ENCODE results near the gene CCDC27.
"Not testable (repeated sequence)": the region's sequence is repeated elsewhere in the genome, so short reads cannot be mapped to it uniquely, and the experiment has no call there.

CCDC27 gene

DNA sequence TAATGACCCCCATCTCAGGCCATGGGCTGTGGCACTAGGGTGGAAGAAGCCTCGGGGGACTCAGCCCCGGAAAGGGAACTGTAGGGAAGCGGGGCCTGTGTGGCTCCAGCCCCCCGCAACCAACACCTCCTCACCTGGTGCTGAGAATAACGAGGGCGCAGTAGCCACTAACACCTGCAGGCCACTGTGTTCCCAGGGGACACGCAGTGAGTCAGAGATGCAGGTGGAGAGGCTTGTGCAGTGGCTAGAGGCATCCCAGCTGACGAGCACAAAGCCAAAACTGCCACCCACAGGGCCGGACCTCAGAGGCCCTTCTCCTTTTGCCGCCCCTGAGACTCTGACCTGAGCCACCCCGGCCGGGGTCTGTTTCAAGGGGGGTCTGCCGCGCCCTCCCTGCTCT is 33.5 kb upstream of the CCDC27 start:
- no peak for DNase-seq

DNA sequence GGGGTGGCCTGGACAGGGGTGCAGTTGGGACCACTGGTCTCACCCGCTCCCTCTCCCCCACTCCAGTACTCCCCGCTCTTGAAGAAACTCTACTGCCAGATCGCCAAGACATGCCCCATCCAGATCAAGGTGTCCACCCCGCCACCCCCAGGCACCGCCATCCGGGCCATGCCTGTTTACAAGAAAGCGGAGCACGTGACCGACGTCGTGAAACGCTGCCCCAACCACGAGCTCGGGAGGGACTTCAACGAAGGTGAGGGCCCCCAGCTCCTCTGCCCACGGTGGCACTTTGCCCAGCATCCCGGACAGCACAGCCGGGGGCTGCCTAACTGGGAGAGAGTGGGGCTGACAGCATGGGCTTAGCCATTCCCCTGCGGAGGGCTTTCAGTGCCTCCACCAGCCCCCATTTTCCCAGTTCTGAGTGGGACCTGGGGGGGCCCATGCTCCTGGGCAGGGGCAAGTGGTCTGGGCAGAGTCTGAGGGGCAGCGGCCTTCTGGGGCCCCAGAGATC is 30.2 kb upstream of the CCDC27 start:
- DNase-seq = no peak

DNA sequence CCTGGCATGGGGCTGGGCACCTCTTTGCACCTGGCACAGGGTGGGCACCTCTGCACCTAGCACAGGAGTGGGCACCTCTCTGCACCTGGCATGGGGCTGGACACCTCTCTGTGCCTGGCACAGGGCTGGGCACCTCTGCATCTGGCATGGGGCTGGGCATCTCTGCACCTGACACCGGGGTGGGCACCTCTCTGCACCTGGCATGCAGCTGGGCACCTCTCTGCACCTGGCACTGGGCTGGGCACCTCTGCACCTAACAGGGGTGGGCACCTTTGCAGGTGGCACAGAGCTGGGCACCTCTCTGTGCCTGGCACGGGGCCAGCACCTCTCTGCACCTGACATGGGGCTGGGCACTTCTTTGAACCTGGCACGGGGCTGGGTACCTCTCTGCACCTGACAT is 29.4 kb upstream of the CCDC27 start:
- no peak for DNase-seq

DNA sequence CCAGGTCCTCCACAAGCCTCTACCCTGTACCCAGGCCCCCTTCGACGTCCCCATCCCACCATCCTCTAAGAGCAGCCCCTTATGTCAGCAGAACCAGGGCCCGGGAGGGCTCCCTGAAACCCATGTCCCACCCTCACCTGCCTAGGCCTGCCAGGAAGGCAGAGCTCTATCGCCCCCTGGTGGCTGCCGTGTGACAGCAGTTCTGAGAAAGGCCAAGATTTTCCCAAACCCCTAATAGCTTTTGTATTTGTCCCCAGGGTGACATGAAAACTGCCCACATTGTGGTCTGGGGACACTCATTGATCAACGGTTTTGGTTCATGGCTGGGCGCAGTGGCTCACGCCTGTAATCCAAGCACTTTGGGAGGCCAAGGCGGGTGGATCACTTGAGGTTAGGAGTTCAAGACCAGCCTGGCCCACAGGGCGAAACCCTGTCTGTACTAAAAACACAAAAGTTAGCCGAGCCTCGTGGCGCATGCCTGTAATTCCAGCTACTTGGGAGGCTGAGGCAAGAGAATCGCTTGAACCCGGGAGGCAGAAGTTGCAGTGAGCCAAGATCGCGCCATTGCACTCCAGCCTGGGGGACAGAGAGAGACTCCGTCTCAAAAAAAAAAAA is 27.7 kb upstream of the CCDC27 start:
- DNase-seq = not testable (repeated sequence)

DNA sequence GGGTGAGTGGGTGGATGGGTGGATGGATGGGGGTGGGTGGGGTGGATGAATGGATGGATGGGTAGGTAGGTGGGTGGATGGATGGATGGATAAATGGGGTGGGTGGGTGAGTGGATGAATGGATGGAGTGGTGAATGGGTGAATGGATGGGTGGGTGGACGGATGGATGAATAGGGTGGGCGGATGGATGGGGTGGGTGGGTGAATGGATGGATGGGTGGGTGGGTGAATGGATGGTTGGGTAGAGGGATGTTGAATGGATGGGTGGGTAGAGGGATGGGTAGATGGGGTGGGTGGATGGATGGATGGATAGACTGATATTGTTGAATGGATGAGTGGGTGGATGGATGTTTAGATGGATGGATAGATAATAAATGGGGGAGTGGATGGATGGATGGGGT is 26.9 kb upstream of the CCDC27 start:
- DNase-seq = no peak

DNA sequence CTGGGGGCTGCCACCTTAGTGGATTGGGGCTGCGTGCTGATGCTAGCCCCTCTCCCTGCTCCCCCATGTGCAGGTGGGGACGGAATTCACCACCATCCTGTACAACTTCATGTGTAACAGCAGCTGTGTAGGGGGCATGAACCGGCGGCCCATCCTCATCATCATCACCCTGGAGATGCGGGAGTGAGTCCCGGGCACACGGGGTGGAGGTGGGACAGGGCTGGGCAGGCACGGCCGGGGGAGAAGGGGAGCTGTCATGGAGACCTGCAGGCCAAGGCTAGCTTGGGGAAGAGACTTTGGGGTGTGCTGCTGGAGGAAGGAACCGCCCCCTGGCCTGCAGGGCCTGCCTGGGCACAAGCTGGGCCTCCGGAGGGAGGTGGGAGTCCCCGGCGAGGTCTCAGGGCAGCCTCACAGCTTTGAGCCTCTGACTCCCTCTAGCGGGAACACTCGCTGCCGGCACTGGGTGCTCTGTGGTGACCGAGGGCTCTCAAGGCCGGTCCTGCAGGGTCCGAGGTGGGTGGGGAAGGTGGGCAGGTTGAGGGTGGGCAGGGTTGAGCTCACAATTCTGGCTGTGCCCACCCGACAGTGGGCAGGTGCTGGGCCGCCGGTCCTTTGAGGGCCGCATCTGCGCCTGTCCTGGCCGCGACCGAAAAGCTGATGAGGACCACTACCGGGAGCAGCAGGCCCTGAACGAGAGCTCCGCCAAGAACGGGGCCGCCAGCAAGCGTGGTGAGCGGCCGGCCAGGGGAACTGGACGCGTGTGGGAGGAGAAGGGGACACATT is 25.0 kb upstream of the CCDC27 start:
- DNase-seq = no peak

DNA sequence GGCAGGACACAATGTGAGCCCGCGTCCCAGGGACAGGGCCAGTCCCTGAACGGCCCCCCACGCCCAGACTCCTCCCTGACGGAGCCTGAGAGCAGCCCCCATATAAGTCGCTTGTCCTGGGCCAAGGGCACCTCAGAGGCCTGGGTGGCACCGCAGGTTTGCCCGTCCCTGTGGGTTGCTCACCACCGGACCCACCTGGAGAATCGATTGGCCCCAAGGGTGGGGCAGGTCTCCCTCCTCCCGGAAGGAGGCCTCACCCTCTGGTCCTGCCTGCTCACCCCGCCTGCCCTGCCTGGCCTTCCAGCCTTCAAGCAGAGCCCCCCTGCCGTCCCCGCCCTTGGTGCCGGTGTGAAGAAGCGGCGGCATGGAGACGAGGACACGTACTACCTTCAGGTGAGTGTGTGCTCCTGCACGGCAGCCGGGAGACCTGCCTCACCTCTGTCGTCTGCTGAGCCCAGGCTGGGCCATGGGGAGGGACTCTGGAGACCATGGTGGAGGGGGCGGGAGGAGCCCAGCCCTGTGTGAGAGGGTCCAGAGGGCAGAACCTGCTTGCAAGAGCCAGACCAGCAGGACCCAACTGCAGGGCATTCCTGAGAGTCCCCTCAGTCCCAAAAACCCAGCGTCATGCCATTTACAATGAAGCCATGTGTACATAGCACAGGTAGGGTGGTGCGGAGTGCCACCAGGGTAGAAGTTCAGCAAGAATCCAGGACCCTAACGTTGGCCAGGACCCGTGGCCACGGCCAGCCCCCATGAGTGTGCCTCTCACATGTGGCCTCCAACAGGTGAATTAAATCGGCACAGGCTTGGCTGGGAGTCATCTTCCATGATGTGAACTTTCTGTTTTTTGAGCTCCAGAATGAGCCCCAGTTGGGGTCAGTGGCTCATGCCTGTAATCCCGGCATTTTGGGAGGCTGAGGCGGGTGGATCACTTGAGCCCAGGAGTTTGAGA is 24.1 kb upstream of the CCDC27 start:
- no peak for DNase-seq

DNA sequence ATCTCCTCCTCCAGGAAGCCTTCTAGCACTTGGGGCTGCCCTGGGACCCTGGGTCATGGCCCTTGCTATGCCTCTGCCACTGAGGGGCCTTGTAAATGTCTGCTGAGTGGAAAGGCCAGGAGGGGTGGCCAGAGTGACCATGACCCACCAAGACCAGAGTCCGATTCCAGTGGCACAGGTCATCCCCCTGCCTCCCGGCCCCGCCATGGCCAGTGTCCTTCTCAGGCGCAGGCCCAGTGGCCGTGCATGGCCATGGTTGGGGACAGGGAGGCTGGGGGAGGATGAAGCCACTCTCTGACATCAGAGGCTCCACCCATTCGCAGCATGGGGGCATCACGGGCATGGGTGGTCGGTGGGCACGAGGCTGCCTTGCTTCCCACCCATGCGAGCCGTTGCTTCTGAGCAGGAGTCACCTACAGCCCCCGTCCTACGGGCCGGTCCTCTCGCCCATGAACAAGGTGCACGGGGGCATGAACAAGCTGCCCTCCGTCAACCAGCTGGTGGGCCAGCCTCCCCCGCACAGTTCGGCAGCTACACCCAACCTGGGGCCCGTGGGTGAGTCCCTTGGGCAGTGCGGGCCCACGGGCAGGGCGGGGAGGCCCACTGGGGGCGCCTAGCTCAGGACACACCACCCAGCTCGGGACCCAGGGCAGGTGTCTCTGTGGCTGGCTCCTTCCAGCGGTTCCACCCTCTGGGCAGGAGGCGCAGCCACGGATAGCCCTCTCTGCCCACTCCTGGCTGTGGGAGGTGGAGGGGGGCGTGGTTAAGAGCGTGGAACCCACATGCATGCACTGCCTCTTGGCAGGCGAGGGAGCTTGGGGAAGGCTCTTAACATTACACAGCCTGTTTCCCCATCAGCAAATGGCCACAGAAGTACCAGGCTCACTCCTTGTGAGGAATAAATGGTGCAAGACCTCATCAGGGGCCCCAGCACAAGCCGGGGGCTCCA is 22.4 kb upstream of the CCDC27 start:
- no peak for DNase-seq

DNA sequence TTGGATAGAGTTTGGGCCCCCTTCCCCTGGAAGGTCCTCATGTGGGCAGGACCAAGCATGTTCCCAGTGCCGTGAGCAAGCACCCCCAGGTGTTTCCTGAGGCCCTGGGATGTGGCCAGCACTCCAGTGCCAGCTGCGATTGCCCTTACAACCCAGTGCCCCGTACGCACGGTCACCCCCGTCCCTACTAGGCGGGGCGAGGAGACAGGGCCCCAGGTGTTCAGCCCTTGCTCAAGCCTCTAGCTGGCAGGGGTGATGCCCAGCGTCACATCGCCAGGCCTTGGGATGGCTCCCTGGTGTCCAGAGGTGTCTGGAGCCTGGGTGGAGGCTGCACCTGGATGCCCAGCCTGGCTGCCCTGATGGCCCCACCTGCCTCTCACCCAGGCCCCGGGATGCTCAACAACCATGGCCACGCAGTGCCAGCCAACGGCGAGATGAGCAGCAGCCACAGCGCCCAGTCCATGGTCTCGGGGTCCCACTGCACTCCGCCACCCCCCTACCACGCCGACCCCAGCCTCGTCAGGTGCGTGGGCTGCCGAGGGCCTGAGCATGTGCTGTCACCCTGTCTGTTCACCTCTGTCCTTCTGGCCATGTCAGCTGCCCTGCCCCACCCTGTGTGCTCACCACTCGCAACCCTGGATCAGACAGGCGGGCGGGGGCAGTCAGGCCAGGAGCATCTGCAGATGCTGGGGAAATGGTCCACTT is 21.6 kb upstream of the CCDC27 start:
- DNase-seq = no peak

DNA sequence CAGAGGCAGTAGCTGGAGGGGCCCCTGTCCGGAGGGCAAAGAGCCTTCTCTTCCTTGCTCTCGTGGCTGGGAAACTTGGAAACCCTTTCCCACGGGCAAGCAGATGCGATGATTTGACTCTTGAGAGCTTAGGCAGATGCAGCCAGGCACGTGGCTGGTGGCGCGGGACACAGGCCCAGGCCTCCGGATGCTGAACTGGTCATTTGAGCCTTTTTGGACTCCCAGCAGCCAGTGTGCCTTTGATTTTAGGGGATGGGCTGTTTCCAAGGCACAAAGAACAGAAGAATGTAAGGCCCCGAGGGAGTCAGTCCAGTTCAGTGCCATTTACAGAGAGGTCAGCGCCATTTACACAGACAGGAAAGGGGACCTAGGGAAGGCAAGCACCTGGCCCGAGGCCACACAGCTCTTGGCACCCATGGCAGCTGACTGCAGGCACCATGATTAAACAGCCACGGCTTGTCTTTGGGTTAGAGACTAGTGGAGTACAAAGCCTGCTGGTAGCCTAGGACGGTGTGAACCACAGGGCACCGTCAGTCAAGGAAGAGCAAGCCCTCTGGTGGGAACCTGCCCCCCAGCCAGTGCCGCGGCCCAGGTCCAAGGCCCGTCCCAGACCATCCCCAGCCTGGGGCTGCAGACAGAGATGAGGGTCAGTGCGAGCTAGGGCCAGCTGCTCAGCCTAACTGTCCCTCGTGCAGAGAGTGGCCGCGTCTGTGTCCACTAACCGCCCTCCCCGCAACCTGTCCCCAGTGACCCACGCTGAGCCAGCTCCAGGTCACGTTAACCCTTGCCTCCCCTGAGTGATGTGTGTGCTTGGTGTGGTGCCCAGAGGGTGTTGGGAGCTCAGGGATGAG is 20.4 kb upstream of the CCDC27 start:
- DNase-seq = no peak

DNA sequence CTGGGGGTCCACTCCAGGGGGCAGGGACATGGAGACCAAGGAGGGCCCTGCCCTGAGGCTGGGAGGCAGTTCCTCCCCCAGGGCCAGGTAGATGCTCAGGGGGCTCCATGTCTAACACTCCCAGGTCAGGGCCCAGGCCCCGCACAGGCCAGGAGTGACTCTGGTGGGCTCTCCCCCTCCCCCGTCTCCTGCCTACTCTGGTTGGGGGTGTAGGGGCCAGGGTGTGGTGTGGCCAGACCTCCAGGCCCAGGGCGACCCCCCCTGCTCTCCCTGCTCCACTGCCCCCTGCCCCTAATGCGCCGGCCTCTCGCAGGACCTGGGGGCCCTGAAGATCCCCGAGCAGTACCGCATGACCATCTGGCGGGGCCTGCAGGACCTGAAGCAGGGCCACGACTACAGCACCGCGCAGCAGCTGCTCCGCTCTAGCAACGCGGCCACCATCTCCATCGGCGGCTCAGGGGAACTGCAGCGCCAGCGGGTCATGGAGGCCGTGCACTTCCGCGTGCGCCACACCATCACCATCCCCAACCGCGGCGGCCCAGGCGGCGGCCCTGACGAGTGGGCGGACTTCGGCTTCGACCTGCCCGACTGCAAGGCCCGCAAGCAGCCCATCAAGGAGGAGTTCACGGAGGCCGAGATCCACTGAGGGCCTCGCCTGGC is 19.7 kb upstream of the CCDC27 start:
- no peak for DNase-seq

DNA sequence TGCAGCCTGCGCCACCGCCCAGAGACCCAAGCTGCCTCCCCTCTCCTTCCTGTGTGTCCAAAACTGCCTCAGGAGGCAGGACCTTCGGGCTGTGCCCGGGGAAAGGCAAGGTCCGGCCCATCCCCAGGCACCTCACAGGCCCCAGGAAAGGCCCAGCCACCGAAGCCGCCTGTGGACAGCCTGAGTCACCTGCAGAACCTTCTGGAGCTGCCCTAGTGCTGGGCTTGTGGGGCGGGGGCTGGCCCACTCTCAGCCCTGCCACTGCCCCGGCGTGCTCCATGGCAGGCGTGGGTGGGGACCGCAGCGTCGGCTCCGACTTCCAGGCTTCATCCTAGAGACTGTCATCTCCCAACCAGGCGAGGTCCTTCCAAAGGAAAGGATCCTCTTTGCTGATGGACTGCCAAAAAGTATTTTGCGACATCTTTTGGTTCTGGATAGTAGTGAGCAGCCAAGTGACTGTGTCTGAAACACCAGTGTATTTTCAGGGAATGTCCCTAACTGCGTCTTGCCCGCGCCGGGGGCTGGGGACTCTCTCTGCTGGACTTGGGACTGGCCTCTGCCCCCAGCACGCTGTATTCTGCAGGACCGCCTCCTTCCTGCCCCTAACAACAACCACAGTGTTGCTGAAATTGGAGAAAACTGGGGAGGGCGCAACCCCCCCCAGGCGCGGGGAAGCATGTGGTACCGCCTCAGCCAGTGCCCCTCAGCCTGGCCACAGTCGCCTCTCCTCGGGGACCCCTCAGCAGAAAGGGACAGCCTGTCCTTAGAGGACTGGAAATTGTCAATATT is 19.0 kb upstream of the CCDC27 start:
- no peak for DNase-seq

DNA sequence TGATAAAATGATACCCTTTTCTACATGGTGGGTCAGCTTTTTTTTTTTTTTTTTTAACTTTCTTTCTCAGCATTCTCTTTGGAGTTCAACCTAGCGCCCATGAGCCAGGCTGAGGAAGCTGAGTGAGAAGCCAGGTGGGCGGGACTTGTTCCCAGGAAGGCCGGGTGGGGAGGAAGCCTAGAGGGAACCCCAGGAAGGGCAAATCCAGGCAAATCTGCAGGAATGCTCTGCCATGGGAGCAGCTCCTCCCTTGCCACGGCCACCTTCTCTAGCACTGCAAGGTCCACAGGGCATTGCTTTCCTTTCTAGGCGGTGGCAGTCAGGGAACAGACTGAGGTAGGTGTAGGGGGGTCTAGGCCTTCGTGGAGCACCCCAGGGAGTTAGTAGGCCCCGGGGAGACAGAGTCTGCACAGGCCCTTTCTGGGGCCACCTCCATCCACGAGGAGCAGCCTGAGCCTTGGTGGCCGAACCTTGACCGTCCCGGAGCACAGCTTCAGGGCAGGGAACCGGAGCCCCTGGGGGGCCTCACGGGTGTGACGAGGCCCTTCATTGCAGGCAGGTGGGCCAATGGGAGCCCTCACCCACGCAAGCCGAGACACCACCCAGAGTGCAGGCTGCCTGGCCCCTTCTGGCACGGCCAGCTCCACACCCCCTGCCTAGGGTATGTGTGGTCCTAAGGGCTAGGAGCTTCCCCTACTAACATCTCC is 18.2 kb upstream of the CCDC27 start:
- DNase-seq = no peak

DNA sequence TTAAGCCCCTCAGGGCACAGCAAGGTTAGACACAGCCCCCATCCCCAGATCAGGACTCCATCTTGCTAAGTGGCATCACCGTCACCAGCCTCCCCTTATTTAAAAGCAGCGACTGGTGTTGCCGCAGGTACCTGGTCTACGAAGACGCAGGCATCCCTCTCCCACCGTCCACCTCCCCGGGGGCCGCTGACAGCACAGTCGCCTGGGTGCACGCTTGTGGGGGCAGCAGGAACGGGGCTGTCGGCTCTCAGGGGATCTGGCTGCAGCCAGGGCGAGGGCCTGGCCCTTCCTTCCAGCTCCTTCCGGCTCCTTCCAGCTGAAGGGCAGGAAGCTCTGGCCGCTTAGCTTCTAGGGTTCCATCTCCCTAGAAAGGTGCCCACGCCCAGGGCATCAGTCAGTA is 17.6 kb upstream of the CCDC27 start:
- no peak for DNase-seq

DNA sequence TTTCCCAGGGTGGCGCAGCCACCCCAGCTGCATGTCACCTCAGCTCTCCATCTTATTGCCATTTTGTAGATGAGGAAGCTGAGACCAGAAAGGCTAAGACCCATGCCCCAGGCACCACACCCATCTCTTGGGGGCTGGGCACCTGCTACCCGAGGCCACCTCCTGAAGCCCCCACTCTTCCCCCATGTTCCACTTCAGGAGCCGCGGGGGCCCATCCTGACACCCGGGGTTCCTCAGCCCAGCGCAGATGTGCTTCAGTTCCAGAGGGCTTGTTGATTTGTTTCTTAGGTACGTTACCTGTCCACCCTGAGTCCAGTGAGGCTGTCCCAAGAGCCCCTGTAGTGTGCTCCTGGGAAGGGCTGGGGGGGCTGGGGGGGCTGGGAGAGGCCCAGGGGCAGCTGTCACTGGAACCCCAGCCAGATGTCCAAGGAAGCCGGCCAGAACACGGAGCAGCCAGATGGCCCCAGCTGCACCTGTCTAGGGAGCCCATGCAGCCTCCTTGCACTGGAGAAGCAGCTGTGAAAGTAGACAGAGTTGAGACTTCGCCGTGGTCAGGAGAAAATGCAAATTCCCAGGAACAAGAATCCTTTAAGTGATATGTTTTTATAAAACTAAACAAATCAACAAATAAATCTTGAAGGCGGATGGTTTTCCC is 17.1 kb upstream of the CCDC27 start:
- DNase-seq = no peak

DNA sequence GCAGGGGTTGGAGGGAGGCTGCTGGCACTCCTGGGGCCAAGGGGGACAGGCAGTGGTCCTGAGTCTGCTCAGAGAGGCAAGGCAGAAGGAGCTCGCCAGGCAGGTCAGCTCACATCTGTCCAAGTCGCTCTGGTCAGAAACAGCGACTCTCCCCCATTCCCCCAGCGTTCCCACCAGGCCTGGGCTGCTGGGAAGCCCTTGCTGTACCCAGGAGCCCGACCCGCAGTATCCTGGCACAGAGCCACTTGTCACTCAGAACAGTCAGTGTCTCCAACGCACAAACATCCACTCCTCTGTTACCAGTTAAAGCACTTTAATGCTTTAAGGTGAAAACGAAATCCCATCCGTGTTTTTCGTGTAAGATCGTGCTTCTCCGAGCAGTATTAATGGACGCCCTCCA is 16.6 kb upstream of the CCDC27 start:
- DNase-seq = no peak

DNA sequence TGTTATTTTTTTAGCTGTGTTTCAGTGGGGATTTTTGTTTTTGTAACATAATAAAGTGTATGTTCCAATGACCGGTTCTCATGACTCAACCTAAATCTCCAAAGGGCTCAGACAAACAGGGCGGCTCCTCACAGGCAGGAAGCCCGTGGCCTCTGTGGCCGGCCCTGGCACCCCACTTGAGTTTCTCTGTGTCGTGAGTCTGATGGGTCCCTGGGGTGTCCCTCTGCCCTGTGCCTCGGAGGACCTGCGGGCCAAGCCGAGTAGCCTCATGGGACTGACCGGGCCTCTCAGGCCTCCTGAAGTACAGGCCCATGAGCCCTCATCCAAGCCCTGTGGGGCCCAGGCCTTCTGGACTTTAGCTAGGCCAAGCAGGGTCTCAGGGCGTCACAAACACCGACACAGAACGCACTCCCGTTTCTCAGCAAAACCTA is 16.1 kb upstream of the CCDC27 start:
- DNase-seq = no peak

DNA sequence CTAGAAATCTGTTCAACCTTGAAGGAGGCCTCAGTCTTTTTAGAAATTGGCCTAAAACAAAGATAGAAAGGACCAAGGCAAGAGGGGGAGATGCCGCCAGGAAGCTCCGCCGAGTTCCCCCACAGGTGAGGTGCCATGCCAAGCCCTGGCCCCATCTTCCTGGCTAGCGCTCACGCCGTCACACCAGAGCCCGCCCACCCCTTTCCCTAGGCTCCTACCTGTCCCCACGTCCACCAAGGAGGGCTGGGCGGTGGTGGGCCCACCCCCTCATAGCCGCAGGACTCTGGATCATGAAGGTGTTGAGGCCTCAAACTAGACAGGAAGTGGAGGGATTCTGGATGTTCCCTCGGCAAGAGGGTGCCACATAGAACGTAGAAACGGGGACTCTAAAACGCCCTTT is 15.5 kb upstream of the CCDC27 start:
- no peak for DNase-seq
